Neural cell (in vitro differentiated cells): ENCODE measurements around the gene RECK.

ENCODE experiments used
- EP300 ChIP-seq: fragments of 450-650 bp; conservative IDR thresholded peaks from 2 replicates; pipeline ENCODE4 v1.6.1; 2014; ENCODE audit warnings: antibody characterized with exemption, mild to moderate bottlenecking, moderate library complexity; ENCODE audit not compliant: poor library complexity, severe bottlenecking
- MXI1 ChIP-seq: fragments of 450-650 bp; conservative IDR thresholded peaks from 2 replicates; pipeline ENCODE4 v1.6.1; 2014; ENCODE audit warnings: antibody characterized with exemption, mild to moderate bottlenecking; ENCODE audit not compliant: poor library complexity, severe bottlenecking
- POLR2AphosphoS5 ChIP-seq: IDR thresholded peaks from 2 replicates; pipeline ENCODE4 v1.6.1; 2012
- TAF1 ChIP-seq: IDR thresholded peaks from 2 replicates; pipeline ENCODE4 v1.6.1; 2012; ENCODE audit warnings: low read depth
- TF ChIP-seq, protein P1 (sequence below): fragments of 450-650 bp; IDR thresholded peaks from 2 replicates; pipeline ENCODE4 v1.5.1; 2014; ENCODE audit warnings: antibody characterized with exemption, mild to moderate bottlenecking, moderate library complexity; ENCODE audit not compliant: poor library complexity, severe bottlenecking

DNA sequence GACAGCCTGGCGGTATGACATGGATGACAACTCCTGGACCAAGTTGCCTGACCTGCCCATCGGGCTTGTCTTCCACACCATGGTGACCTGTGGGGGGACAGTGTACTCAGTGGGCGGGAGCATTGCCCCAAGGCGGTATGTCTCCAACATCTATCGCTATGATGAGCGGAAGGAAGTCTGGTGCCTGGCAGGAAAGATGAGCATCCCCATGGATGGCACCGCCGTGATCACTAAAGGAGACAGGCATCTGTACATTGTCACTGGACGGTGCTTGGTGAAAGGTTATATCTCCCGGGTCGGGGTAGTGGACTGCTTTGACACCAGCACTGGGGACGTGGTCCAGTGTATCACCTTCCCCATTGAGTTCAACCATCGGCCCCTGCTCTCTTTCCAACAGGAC, 133.8 kb downstream of the RECK start:
- TF ChIP-seq, protein P1, sequence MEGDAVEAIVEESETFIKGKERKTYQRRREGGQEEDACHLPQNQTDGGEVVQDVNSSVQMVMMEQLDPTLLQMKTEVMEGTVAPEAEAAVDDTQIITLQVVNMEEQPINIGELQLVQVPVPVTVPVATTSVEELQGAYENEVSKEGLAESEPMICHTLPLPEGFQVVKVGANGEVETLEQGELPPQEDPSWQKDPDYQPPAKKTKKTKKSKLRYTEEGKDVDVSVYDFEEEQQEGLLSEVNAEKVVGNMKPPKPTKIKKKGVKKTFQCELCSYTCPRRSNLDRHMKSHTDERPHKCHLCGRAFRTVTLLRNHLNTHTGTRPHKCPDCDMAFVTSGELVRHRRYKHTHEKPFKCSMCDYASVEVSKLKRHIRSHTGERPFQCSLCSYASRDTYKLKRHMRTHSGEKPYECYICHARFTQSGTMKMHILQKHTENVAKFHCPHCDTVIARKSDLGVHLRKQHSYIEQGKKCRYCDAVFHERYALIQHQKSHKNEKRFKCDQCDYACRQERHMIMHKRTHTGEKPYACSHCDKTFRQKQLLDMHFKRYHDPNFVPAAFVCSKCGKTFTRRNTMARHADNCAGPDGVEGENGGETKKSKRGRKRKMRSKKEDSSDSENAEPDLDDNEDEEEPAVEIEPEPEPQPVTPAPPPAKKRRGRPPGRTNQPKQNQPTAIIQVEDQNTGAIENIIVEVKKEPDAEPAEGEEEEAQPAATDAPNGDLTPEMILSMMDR = no peak
- TF ChIP-seq POLR2AphosphoS5 (no peak), EP300 (no peak), MXI1 (no peak), TAF1 (no peak)
